Right cardiac atrium (tissue), 5 donors: ENCODE data around the gene DCUN1D3. TPM values are rescaled to one million over a fixed set of nuclear protein-coding genes. Genes with fewer than 3 reads are reported as not detected.
"Not testable (repeated sequence)": the region's sequence is repeated elsewhere in the genome, so short reads cannot be mapped to it uniquely, and the experiment has no call there.

Experiments
- ATAC-seq, 2 donors: fragments of 200-7000 bp; cut with Tn5 transposase; one replicate each; pipeline versions ENCODE4 v1.8.0 to v1.9.1; 2020; ENCODE audit warnings: moderate library complexity in 2 of 2, mild to moderate bottlenecking in 1 of 2
- DNase-seq, 3 donors: peaks; one replicate each; pipeline ENCODE4 v3.0.0-alpha.2; 2020
- H3K27ac ChIP-seq: one replicate; pipeline ENCODE4 v1.5.1; 2013; ENCODE audit warnings: mild to moderate bottlenecking, low read length, control low read depth, moderate library complexity
- H3K27me3 ChIP-seq: one replicate; pipeline ENCODE4 v1.6.1; 2013; ENCODE audit not compliant: control insufficient read depth, insufficient read depth
- H3K4me1 ChIP-seq: one replicate; pipeline ENCODE4 v1.6.1; 2013; ENCODE audit warnings: low read length; ENCODE audit not compliant: control insufficient read depth, insufficient read depth
- H3K4me3 ChIP-seq: one replicate; pipeline ENCODE4 v1.5.1; 2013; ENCODE audit warnings: low read length, control low read depth
- H3K9me3 ChIP-seq: one replicate; pipeline ENCODE4 v1.6.1; 2013; ENCODE audit warnings: low read length; ENCODE audit not compliant: control insufficient read depth
- WGBS: extraction: QIAGEN DNeasy Blood & Tissue Kit; methylation state at CpG from one replicate; pipeline ENCODE4 v1.1.7; 2013; 5-methylcytosine and 5-hydroxymethylcytosine counted together
- intact Hi-C, 4 donors: fragments of 100-400 bp; cut with DNase I; formaldehyde crosslinking; loops; one replicate each; pipeline versions ENCODE4 v1.11.0 to v1.14.0; 2022 to 2023
- polyA plus RNA-seq: library from polyadenylated mRNA; stranded (reverse); fragments of 200-250 nt; gene quantifications from one replicate; pipeline ENCODE4 v1.2.3, GENCODE V29; 2013
- total RNA-seq, 4 donors: library from RNA; stranded (reverse); fragmentation: NEBNext Ultra II Directional; extraction: Animal tissue kit (Norgen Biotek cat#: 25700); gene quantifications; one replicate each; pipeline ENCODE4 v1.2.1, GENCODE V29; 2021
- donor health status: healthy with polysubstance abuse.
- donor health status: DM: no; HTN: yes; CAD: no.
- donor health status: DM: no; HTN: no; CAD: no.
- donor health status: DM: no; HTN: yes; CAD: no; lungs with severe emphysema.
- donor health status: DM: yes; HTN: yes; CAD: no.

Gene DCUN1D3
- total and polyA plus RNA-seq, 5 donors, result 4.7 to 20.2 (median 10.4) TPM

DNA sequence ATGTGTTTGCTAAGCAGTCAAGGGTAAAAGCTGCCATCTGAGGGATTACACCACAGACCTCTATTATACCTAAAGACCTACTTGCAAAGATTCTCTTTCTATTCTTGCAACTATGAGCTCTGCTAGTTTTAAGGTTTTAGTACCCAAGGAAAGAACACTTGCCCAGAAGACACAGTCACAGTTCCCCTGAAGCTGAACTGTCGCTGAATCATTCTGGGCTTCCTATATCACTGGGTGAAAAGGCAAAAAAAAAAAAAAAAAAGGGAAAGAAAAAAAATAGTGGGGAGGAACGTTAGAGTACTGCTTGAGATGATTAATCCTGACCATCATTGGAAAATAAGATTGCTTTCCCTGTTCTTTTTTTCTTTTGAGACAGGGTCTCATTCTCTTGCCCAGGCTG is 38.3 kb upstream of the DCUN1D3 start:
- no peaks in the 10 kb centered on the region for H3K9me3 ChIP-seq
- H3K27ac ChIP-seq, result no peak overlapping the region
- H3K27me3 ChIP-seq, result no peaks in the 10 kb centered on the region
- 51% methylated on average over 2 of the region's 2 CpGs for WGBS
- H3K4me1 ChIP-seq, result no peaks in the 10 kb centered on the region
- DNase-seq (no peak), ATAC-seq (no peak)
- intact Hi-C loops, result no loop called here
- no peak overlapping the region for H3K4me3 ChIP-seq

DNA sequence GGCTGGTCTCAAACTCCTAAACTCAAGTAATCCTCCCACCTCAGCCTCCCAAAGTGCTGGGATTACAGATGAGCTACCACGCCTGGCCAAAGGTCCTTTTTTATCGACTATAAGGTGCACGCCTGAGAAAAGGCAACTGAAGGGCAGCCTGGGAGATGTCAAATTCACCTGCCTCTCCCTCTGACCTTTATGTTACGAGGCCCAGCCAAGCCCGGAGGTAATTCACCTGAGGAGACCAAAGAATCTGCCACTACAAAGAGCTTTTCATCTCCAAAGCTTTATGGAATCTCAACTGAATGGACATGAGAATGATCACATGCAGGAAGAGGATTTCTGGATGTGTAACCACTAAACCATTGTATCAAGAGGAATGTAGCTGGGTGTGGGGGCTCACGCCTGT is 37.6 kb upstream of the DCUN1D3 start:
- H3K4me3 ChIP-seq, result no peak overlapping the region
- intact Hi-C loops, result no loop called here
- H3K27me3 ChIP-seq, result no peaks in the 10 kb centered on the region
- H3K9me3 ChIP-seq, result no peaks in the 10 kb centered on the region
- 88% methylated on average over 6 of the region's 6 CpGs for WGBS
- H3K27ac ChIP-seq, result no peak overlapping the region
- ATAC-seq (no peak), DNase-seq (no peak)
- no peaks in the 10 kb centered on the region for H3K4me1 ChIP-seq

DNA sequence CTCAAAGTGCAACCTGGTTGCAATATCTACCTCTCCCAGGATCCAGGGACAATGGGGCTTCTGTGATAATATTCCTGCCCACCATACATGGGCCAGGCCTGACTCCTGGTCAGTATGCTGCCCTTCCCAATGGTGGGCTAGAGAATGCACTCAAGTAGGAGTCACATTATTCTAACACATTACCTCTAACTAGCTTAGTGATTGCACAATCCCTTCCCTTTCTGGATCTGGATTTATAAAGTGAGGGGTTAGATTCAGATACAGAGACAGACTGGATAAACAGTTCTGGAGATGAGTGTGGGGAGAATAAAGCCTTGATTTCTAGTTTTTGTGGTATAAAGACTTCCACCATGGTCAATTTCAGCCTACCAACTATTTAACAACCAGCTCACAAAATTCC is 33.4 kb upstream of the DCUN1D3 start:
- Histone ChIP-seq H3K4me1 (no peaks in the 10 kb centered on the region), H3K4me3 (no peak overlapping the region), H3K9me3 (no peaks in the 10 kb centered on the region), H3K27ac (no peak overlapping the region), H3K27me3 (no peaks in the 10 kb centered on the region)
- DNase-seq, result no peak
- intact Hi-C loops, result no loop called here
- no peak for ATAC-seq

DNA sequence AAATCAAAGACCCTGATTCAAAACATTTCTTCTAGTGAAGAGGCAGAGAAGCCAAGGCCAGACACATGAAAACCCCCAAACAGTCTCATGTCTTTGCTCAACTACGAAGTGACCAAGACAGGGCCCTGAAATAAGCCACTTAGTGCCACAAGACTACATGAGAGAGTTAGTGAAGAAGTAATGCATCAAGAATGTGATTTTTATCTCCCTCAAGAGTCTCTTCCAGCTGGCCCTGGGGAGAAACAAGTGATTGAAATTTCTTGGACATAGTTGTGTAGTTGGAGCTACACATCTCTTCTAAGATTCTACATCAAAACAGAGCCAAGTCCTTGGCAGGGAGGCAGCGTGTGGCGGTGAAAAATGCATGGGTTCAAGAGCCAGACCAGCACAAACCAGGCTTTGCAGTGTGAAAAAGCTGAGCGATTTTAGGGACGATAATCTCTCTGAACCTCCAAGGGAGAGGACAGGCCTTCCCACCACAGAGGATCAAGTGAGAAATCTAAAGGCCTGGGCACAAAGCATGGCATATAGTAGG is 31.0 kb upstream of the DCUN1D3 start:
- no peaks in the 10 kb centered on the region for H3K4me1 ChIP-seq
- H3K27me3 ChIP-seq, result no peaks in the 10 kb centered on the region
- DNase-seq (no peak), ATAC-seq (no peak)
- H3K27ac ChIP-seq, result no peak overlapping the region
- 79% methylated on average over 5 of the region's 5 CpGs for WGBS
- intact Hi-C loops, result no loop called here
- no peaks in the 10 kb centered on the region for H3K9me3 ChIP-seq
- no peak overlapping the region for H3K4me3 ChIP-seq

DNA sequence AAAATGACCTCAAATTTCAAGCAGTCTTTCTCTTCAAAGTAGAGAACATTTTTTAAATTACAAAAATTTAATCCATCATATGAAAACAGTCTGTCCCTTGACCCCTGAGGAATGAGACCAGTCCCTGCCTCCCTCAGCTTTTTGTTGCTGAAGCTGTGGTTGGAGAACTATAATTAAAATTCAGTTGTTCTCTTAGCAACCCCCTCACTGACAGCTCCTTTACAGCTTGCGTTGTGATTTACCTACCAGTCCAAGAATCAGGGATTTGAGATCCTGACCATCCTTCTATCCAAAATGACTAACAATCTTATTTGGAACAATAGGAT is 30.2 kb upstream of the DCUN1D3 start:
- 73% methylated on average over 1 of the region's 1 CpG for WGBS
- DNase-seq (no peak), ATAC-seq (no peak)
- no peak overlapping the region for H3K27ac ChIP-seq
- no peak overlapping the region for H3K4me3 ChIP-seq
- H3K4me1 ChIP-seq, result no peaks in the 10 kb centered on the region
- H3K27me3 ChIP-seq, result no peaks in the 10 kb centered on the region
- no peaks in the 10 kb centered on the region for H3K9me3 ChIP-seq
- intact Hi-C loops, result no loop called here

DNA sequence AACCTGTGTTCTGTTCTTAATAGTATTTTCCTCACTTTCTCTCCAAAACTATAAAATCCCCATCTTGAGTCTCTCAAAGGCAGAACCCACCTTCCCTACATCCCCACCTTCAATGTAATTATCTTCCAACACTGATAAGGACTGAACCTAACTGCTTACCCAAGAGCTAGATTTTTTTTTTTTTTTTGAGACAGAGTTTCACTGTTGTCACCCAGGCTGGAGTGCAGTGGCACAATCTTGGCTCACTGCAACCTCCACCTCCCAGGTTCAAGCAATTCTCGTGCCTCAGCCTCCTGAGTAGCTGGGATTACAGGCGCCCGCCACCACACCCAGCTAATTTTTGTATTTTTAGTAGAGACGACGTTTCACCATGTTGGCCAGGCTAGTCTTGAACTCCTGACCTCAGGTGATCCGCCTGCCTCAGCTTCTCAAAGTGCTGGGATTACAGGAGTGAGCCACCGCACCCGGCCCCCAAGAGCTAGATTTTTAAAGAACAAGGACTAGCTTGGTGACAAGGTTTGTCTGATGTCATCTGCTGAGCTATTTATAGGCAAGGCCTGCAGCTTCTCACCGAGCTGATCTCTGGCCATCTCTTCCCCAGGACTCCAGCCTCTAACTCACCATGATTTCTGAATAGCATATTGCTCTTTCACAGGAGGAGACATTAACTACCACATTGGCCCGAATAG is 29.7 kb upstream of the DCUN1D3 start:
- peak; percentile 80 to 81 for ATAC-seq
- WGBS, result 59% methylated on average over 10 of the region's 10 CpGs
- H3K4me1 ChIP-seq, H3K4me3 ChIP-seq, intact Hi-C loops, H3K27ac ChIP-seq, H3K9me3 ChIP-seq, H3K27me3 ChIP-seq, DNase-seq: not testable (repeated sequence)

DNA sequence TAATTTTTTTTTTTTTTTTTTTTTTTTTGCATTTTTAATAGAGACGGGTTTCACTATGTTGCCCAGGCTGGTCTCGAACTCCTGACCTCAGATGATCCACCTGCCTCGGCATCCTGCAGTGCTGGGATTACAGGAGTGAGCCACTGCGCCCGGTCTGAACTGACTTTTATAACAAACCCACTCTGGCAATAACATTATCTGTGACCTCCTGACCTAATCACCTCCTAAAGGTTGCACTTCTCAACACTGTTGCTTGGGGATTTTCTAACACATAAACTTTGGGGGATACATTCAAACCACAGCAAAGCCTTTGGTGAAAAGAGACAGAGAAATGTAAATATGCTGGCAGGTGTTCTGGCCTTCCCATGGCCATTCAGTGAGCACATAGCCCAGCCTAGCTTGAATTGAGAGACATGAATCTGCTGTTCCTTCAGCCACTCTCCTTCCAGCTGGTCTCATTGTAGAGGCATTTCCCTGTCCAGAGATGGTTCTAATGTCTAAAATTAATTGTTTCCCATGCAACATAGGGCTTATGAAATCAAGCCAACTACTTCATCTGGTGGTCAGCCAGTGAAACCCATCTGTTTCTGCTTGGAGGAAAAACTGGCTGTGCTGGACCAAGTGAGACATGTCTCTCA is 28.7 kb upstream of the DCUN1D3 start:
- no peak overlapping the region for H3K27ac ChIP-seq
- 91% methylated on average over 5 of the region's 5 CpGs for WGBS
- DNase-seq (no peak), ATAC-seq (no peak)
- H3K9me3 ChIP-seq, result no peaks in the 10 kb centered on the region
- H3K4me3 ChIP-seq, result no peak overlapping the region
- no peaks in the 10 kb centered on the region for H3K27me3 ChIP-seq
- H3K4me1 ChIP-seq, result no peaks in the 10 kb centered on the region
- intact Hi-C loops, result no loop called here

DNA sequence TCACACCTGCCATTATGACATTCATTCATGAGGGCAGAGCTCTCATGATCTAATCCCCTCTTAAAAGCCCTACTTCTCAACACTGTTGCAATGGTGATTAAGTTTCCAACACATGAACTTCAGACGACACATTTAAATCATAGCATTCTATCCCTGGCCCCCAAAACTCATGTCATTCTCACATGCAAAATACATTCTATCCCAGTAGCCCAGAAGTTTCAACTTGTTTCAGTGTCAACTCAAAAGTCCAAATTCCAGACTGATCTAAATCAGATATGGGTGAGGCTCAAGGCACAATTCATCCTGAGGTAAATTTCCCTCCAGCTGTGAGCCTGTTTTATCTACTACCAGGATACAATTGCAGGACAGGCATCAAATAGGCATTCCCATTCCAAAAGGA is 25.6 kb upstream of the DCUN1D3 start:
- H3K4me3 ChIP-seq, result no peak overlapping the region
- DNase-seq (no peak), ATAC-seq (no peak)
- no peak overlapping the region for H3K27ac ChIP-seq
- H3K4me1 ChIP-seq, result no peaks in the 10 kb centered on the region
- no peaks in the 10 kb centered on the region for H3K27me3 ChIP-seq
- 91% methylated on average over 1 of the region's 1 CpG for WGBS
- intact Hi-C loops, result no loop called here
- no peaks in the 10 kb centered on the region for H3K9me3 ChIP-seq

DNA sequence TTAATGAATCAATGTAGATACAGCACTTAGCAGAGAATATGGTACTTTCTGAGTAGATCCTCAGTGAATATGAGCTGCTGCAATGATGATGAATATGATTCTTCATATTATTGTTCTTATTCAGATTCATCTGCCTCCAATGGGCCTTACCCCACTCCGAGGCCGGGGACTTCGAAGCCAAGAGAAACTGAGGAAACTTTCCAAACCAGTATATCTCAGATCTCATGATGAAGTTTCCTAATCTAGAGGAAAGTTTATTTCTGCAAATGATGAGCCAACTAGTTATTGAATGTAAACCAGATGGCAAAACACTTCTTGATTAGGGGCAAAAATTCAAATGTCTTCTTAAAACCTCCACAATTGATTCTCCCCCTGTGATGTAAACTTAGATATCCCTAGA is 23.7 kb upstream of the DCUN1D3 start:
- Histone ChIP-seq H3K27ac (no peak overlapping the region), H3K4me1 (no peaks in the 10 kb centered on the region), H3K9me3 (no peaks in the 10 kb centered on the region), H3K4me3 (no peak overlapping the region), H3K27me3 (no peaks in the 10 kb centered on the region)
- DNase-seq (no peak), ATAC-seq (no peak)
- 89% methylated on average over 3 of the region's 3 CpGs for WGBS
- intact Hi-C loops, result no loop called here

DNA sequence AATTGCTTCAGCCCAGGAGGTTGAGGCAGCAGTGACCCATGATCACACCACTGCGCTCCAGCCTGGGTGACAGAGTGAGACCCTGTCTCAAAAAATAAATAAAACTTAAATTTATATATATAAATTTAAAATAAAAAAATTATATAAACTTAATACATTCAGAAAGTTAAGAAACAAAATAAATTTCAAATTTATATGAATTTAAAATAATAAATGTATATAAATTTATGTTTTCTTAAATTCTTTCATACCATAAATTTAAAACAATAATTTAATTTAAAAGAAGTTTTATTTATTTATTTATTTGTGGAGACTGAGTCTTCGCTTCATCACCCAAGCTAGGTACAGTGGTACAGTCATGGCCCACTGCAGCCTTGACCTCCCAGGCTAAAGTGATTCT is 20.6 kb upstream of the DCUN1D3 start:
- WGBS, result 98% methylated on average over 2 of the region's 2 CpGs
- peaks cover 3% of the 10 kb centered on the region for H3K4me1 ChIP-seq
- no peak for ATAC-seq
- no peak for DNase-seq
- H3K9me3 ChIP-seq, result no peaks in the 10 kb centered on the region
- no peak overlapping the region for H3K27ac ChIP-seq
- no peak overlapping the region for H3K4me3 ChIP-seq
- H3K27me3 ChIP-seq, result no peaks in the 10 kb centered on the region
- intact Hi-C loops, result no loop called here

DNA sequence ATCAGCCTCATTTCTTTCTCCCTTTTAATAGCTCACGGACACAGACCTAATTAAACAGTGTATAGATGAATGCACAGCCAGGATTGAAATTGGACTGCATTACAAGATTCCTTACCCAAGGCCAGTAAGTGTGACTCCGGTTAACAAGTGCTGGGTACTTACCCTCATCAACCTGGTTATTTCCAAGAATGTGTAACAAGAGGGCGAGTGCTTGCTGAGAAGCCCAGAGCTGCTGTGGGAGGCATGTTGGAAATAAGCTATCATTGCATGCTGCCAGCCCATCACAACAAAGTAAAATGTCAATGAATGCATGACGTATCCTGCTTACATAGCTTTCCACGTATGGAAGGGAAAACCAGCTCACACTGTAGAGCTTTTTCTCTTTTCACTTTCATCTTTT is 19.9 kb upstream of the DCUN1D3 start:
- intact Hi-C loops, result no loop called here
- ATAC-seq, result no peak
- no peak overlapping the region for H3K4me3 ChIP-seq
- no peaks in the 10 kb centered on the region for H3K27me3 ChIP-seq
- peaks cover 3% of the 10 kb centered on the region for H3K4me1 ChIP-seq
- 92% methylated on average over 5 of the region's 5 CpGs for WGBS
- no peak overlapping the region for H3K27ac ChIP-seq
- no peaks in the 10 kb centered on the region for H3K9me3 ChIP-seq
- no peak for DNase-seq
